Retinal pigment epithelial cell (primary cell): ENCODE data around the gene ATP2A1.
A peak's percentile ranks its signal among the peaks of the same experiment; 100 is the strongest.
"Not testable (repeated sequence)": the region's sequence is repeated elsewhere in the genome, so short reads cannot be mapped to it uniquely, and the experiment has no call there.

Source experiments
- DNase-seq: peaks from one replicate; pipeline ENCODE4 v3.0.0-alpha.2; 2010; ENCODE audit warnings: low read depth
- H3K4me3 ChIP-seq: 2 replicates; pipeline ENCODE4 v1.5.1; 2011; ENCODE audit warnings: mild to moderate bottlenecking, low read length, control low read depth, moderate library complexity
- CTCF ChIP-seq: conservative IDR thresholded peaks from 2 replicates; pipeline ENCODE4 v1.5.1; 2011; ENCODE audit warnings: low read depth, low read length, control low read depth, inconsistent platforms

The ATP2A1 gene

GRCh38 chr16:28924399-28924761 lies 46.1 kb downstream of the ATP2A1 start:
- TF ChIP-seq CTCF, result no peak
- peak overlapping the region; percentile 76 for H3K4me3 ChIP-seq
- no peak for DNase-seq

- no peak for DNase-seq
- TF ChIP-seq CTCF, result no peak
- H3K4me3 ChIP-seq, result peak within 1 kb of the TSS; percentile 76
These were observed 46.6 kb downstream of the ATP2A1 start, which contains the start of gene RABEP2 for GRCh38 chr16:28924762-28925385. Gene RABEP2 (minus strand): TSS chr16:28925238. CDS start chr16:28925163, 75 bp downstream.

GRCh38 chr16:28925386-28926228 lies 47.3 kb downstream of the ATP2A1 start:
- TF ChIP-seq CTCF, result no peak
- DNase-seq, result no peak
- peak overlapping the region; percentile 76 for H3K4me3 ChIP-seq

GRCh38 chr16:28926284-28926683 lies 48.0 kb downstream of the ATP2A1 start:
- not testable (repeated sequence) for DNase-seq, H3K4me3 ChIP-seq

GRCh38 chr16:28927815-28928214 lies 49.5 kb downstream of the ATP2A1 start:
- no peak for TF ChIP-seq CTCF
- H3K4me3 ChIP-seq, result no peak overlapping the region
- no peak for DNase-seq

- DNase-seq, result no peak
- TF ChIP-seq CTCF, result no peak
- H3K4me3 ChIP-seq, result no peak overlapping the region
These were observed 51.9 kb downstream of the ATP2A1 start for GRCh38 chr16:28930203-28930602.

- no peak for TF ChIP-seq CTCF
These were observed 52.4 kb downstream of the ATP2A1 start for GRCh38 chr16:28930652-28931051.

More at GRCh38 chr16:28930652-28931051, 52.4 kb downstream of the ATP2A1 start:
- no peak for DNase-seq
- H3K4me3 ChIP-seq, result no peak overlapping the region
